Thyroid gland (tissue), 4 donors: Measurements from ENCODE around the gene FAM83F. TPM values are rescaled to one million over a fixed set of nuclear protein-coding genes. Genes with fewer than 3 reads are reported as not detected.

Experiments used
- DNase-seq, 2 donors: peaks; one replicate each; pipeline ENCODE4 v3.0.0-alpha.2; 2019
- H3K27ac ChIP-seq, 3 donors: fragments of 200-600 bp; sonication (generic); 1 replicate in 2 of 3; 2 replicates in 1 of 3; pipeline ENCODE4 v1.5.1; 2016 to 2019; ENCODE audit warnings: mild to moderate bottlenecking in 1 of 3, moderate library complexity in 1 of 3
- H3K27me3 ChIP-seq: fragments of 200-600 bp; sonication (generic); one replicate; pipeline ENCODE4 v1.5.1; 2019
- H3K36me3 ChIP-seq, 2 donors: fragments of 200-600 bp; sonication (generic); one replicate each; pipeline ENCODE4 v1.5.1; 2016 to 2019
- H3K4me1 ChIP-seq, 2 donors: fragments of 200-600 bp; sonication (generic); one replicate each; pipeline ENCODE4 v1.5.1; 2017 to 2019
- H3K4me3 ChIP-seq, 3 donors: fragments of 200-600 bp; sonication (generic); replicated peaks in 1 of 3; 1 replicate in 2 of 3; 2 replicates in 1 of 3; pipeline ENCODE4 v1.5.1; 2016; ENCODE audit warnings: mild to moderate bottlenecking in 1 of 3
- H3K9me3 ChIP-seq: fragments of 200-600 bp; sonication (generic); one replicate; pipeline ENCODE4 v1.5.1; 2017
- CTCF ChIP-seq, 6 experiments: fragments of 200-600 bp in 3 of 6; fragments of 450-650 bp in 3 of 6; sonication (generic) in 3 of 6; IDR thresholded peaks; one replicate each; pipeline ENCODE4 v1.5.1; 2016 to 2019; ENCODE audit warnings: antibody characterized with exemption in 6 of 6, mild to moderate bottlenecking in 2 of 6, inconsistent platforms in 1 of 6, moderate library complexity in 1 of 6
- POLR2A ChIP-seq, 2 donors: fragments of 450-650 bp; IDR thresholded peaks; one replicate each; pipeline ENCODE4 v1.6.1; 2017; ENCODE audit warnings: antibody characterized with exemption in 2 of 2, mild to moderate bottlenecking in 2 of 2, moderate library complexity in 1 of 2
- WGBS, 2 donors: methylation state at CpG; one replicate each; pipeline ENCODE4 v1.1.5; 2017; 5-methylcytosine and 5-hydroxymethylcytosine counted together
- intact Hi-C: fragments of 100-400 bp; cut with DNase I; formaldehyde crosslinking; loops from one replicate; pipeline ENCODE4 v1.15.1; 2023
- total RNA-seq, 4 donors: library from RNA; depleted of rRNA; stranded (reverse); fragments of >200 nt; gene quantifications; one replicate each; pipeline ENCODE4 v1.2.3, GENCODE V29; 2016

The FAM83F gene
- total RNA-seq, 4 donors from 2014 or later, result 19.2 to 35.6 (median 26.1) TPM

- no peak for TF ChIP-seq POLR2A (IDR thresholded peaks at IDR 0.05)
- no peak for TF ChIP-seq CTCF (IDR thresholded peaks at IDR 0.05)
- intact Hi-C loops, result no loop called here
- Histone ChIP-seq H3K9me3 (no peaks in the 10 kb centered on the region), H3K27me3 (no peaks in the 10 kb centered on the region), H3K36me3 (no peaks in the 10 kb centered on the region), H3K4me3 (no peak overlapping the region), H3K4me1 (peaks cover 16 to 30% of the 10 kb centered on the region in 2 donors), H3K27ac (no peak overlapping the region)
- 78 to 84% methylated on average over 8 of the region's 8 CpGs for WGBS, 2 donors
- DNase-seq, result no peak
Measured at GRCh38 chr22:40055143-40055883, 60.6 kb downstream of the FAM83F start.

- Histone ChIP-seq H3K36me3 (no peaks in the 10 kb centered on the region), H3K4me3 (no peak overlapping the region), H3K9me3 (no peaks in the 10 kb centered on the region), H3K27ac (no peak overlapping the region), H3K4me1 (peaks cover 12 to 27% of the 10 kb centered on the region in 2 donors), H3K27me3 (no peaks in the 10 kb centered on the region)
- TF ChIP-seq POLR2A (IDR thresholded peaks at IDR 0.05) (no peak), CTCF (IDR thresholded peaks at IDR 0.05) (no peak)
- intact Hi-C loops, result no loop called here
- DNase-seq, result no peak
- WGBS, 2 donors, result 76 to 84% methylated on average over 4 of the region's 4 CpGs
Measured at GRCh38 chr22:40056154-40056553, 61.4 kb downstream of the FAM83F start.

- Histone ChIP-seq H3K9me3 (no peaks in the 10 kb centered on the region), H3K27me3 (no peaks in the 10 kb centered on the region), H3K27ac (no peak overlapping the region), H3K4me1 (peaks cover 8 to 23% of the 10 kb centered on the region in 2 donors), H3K4me3 (no peak overlapping the region), H3K36me3 (no peaks in the 10 kb centered on the region)
- intact Hi-C loops, result no loop called here
- no peak for DNase-seq
- TF ChIP-seq POLR2A (IDR thresholded peaks at IDR 0.05) (no peak), CTCF (IDR thresholded peaks at IDR 0.05) (no peak)
- 92 to 96% methylated on average over 3 of the region's 3 CpGs for WGBS, 2 donors
Measured at GRCh38 chr22:40056559-40056958, 61.8 kb downstream of the FAM83F start.

GRCh38 chr22:40057652-40058051, 62.9 kb downstream of the FAM83F start:
- Histone ChIP-seq H3K27ac (peak overlapping the region in 1 of 3 donors; percentile 4), H3K9me3 (no peaks in the 10 kb centered on the region), H3K4me3 (no peak overlapping the region), H3K27me3 (no peaks in the 10 kb centered on the region), H3K4me1 (peaks cover 7 to 22% of the 10 kb centered on the region in 2 donors), H3K36me3 (no peaks in the 10 kb centered on the region)
- DNase-seq, result no peak
- TF ChIP-seq POLR2A (IDR thresholded peaks at IDR 0.05) (no peak), CTCF (IDR thresholded peaks at IDR 0.05) (no peak)
- intact Hi-C loops, result no loop called here

GRCh38 chr22:40058265-40058664, 63.5 kb downstream of the FAM83F start:
- no peaks in the 10 kb centered on the region for H3K9me3 ChIP-seq

More at GRCh38 chr22:40058265-40058664, 63.5 kb downstream of the FAM83F start:
- Histone ChIP-seq H3K4me3 (no peak overlapping the region), H3K4me1 (peaks cover 7 to 21% of the 10 kb centered on the region in 2 donors), H3K27ac (peak overlapping the region in 1 of 3 donors; percentile 4), H3K27me3 (no peaks in the 10 kb centered on the region), H3K36me3 (no peaks in the 10 kb centered on the region)
- TF ChIP-seq POLR2A (IDR thresholded peaks at IDR 0.05) (no peak), CTCF (IDR thresholded peaks at IDR 0.05) (no peak)
- peak in 1 of 2 donors; percentile 16 for DNase-seq
- 68 to 69% methylated on average over 5 of the region's 5 CpGs for WGBS, 2 donors
- intact Hi-C loops, result no loop called here
